GM12878 (cell line): Measurements from ENCODE around the gene DAAM1. TPM values are rescaled to one million over a fixed set of nuclear protein-coding genes. Genes with fewer than 3 reads are reported as not detected.

Source experiments
- ATF2 ChIP-seq: IDR thresholded peaks from 2 replicates; pipeline ENCODE4 v1.6.1; 2012; ENCODE audit warnings: low read length, inconsistent platforms
- BCL11A ChIP-seq: IDR thresholded peaks from 2 replicates; pipeline ENCODE4 v1.6.1; 2011; ENCODE audit warnings: low read depth, low read length
- CBFB ChIP-seq: IDR thresholded peaks from 2 replicates; pipeline ENCODE4 v1.6.1; 2016; ENCODE audit warnings: antibody characterized with exemption, low read depth
- CBX5 ChIP-seq: sonication (generic); IDR thresholded peaks from 2 replicates; pipeline ENCODE4 v1.6.1; 2016; ENCODE audit warnings: low read depth, moderate library complexity, mild to moderate bottlenecking, inconsistent platforms
- CREB1 ChIP-seq: IDR thresholded peaks from 2 replicates; pipeline ENCODE4 v1.6.1; 2012; ENCODE audit warnings: low read depth, mild to moderate bottlenecking, inconsistent platforms
- CTCF ChIP-seq, 3 experiments: IDR thresholded peaks in 2 of 3; conservative IDR thresholded peaks in 1 of 3; 2 replicates each; pipeline ENCODE4 v1.5.1; 2011; ENCODE audit warnings: low read depth in 3 of 3, low read length in 3 of 3, mild to moderate bottlenecking in 3 of 3, control low read depth in 2 of 3, moderate library complexity in 2 of 3, inconsistent platforms in 1 of 3, mixed read lengths in 1 of 3; ENCODE audit not compliant: control insufficient read depth in 2 of 3, insufficient read depth in 1 of 3; ENCODE audit errors: extremely low read depth in 1 of 3
- EP300 ChIP-seq, 2 experiments: fragments of 150-350 bp in 1 of 2; IDR thresholded peaks; 2 replicates each; pipeline ENCODE4 v1.6.1; 2011 to 2012; ENCODE audit warnings: low read depth in 2 of 2, low read length in 2 of 2, borderline replicate concordance in 1 of 2, improper control_type of control experiment in 1 of 2, inconsistent platforms in 1 of 2; ENCODE audit not compliant: control insufficient read depth in 1 of 2
- HSF1 ChIP-seq: fragments of 150-350 bp; IDR thresholded peaks from 2 replicates; pipeline ENCODE4 v1.6.1; 2014; ENCODE audit warnings: mild to moderate bottlenecking, low read depth, low read length
- MXI1 ChIP-seq: fragments of 150-350 bp; IDR thresholded peaks from 2 replicates; pipeline ENCODE4 v1.6.1; 2011; ENCODE audit warnings: low read depth, mild to moderate bottlenecking, inconsistent platforms, low read length, improper control_type of control experiment
- MYC ChIP-seq: IDR thresholded peaks from 2 replicates; pipeline ENCODE4 v1.6.1; 2011; ENCODE audit warnings: mild to moderate bottlenecking, low read length, moderate library complexity, inconsistent platforms; ENCODE audit not compliant: insufficient read depth, insufficient replicate concordance, insufficient read length, severe bottlenecking
- NR2C1 ChIP-seq: fragments of 450-650 bp; IDR thresholded peaks from 2 replicates; pipeline ENCODE4 v1.6.1; 2017; ENCODE audit warnings: antibody characterized with exemption, mild to moderate bottlenecking, moderate library complexity
- PML ChIP-seq: IDR thresholded peaks from 2 replicates; pipeline ENCODE4 v1.6.1; 2012; ENCODE audit warnings: low read length, inconsistent platforms
- RAD51 ChIP-seq: fragments of 450-650 bp; IDR thresholded peaks from 2 replicates; pipeline ENCODE4 v1.6.1; 2016; ENCODE audit warnings: moderate library complexity, mild to moderate bottlenecking, inconsistent platforms
- RBBP5 ChIP-seq: fragments of 200-600 bp; sonication (generic); conservative IDR thresholded peaks from 2 replicates; pipeline ENCODE4 v1.6.1; 2016
- SIX5 ChIP-seq: IDR thresholded peaks from 2 replicates; pipeline ENCODE4 v1.6.1; 2011; ENCODE audit warnings: mild to moderate bottlenecking, low read depth, low read length, moderate library complexity; ENCODE audit not compliant: severe bottlenecking
- SMC3 ChIP-seq: IDR thresholded peaks from 2 replicates; pipeline ENCODE4 v1.6.1; 2011; ENCODE audit warnings: low read length, improper control_type of control experiment, borderline replicate concordance
- TCF3 ChIP-seq: IDR thresholded peaks from 2 replicates; pipeline ENCODE4 v1.6.1; 2012; ENCODE audit warnings: low read depth, mild to moderate bottlenecking, low read length, borderline replicate concordance; ENCODE audit not compliant: insufficient read depth
- TCF7 ChIP-seq: IDR thresholded peaks from 2 replicates; pipeline ENCODE4 v1.6.1; 2014; ENCODE audit warnings: antibody characterized with exemption, borderline replicate concordance
- USF2 ChIP-seq: IDR thresholded peaks from 2 replicates; pipeline ENCODE4 v1.6.1; 2011; ENCODE audit warnings: low read depth, low read length, improper control_type of control experiment, borderline replicate concordance
- YY1 ChIP-seq: IDR thresholded peaks from 2 replicates; pipeline ENCODE4 v1.6.1; 2011; ENCODE audit warnings: low read depth, mild to moderate bottlenecking, low read length
- ZBED1 ChIP-seq: IDR thresholded peaks from 2 replicates; pipeline ENCODE4 v1.6.1; 2016; ENCODE audit warnings: borderline replicate concordance
- ZNF24 ChIP-seq: fragments of 450-650 bp; IDR thresholded peaks from 2 replicates; pipeline ENCODE4 v1.6.1; 2017; ENCODE audit warnings: antibody characterized with exemption, mild to moderate bottlenecking
- ZNF592 ChIP-seq: fragments of 450-650 bp; IDR thresholded peaks from 2 replicates; pipeline ENCODE4 v1.6.1; 2017; ENCODE audit warnings: mild to moderate bottlenecking, moderate library complexity
- polyA plus RNA-seq, 11 experiments: library from polyadenylated mRNA; depleted of rRNA in 4 of 11; unstranded in 6 of 11; stranded (reverse) in 5 of 11; fragments of >200 nt; fragmentation: Nextera tagmentation in 4 of 11; fragmentation: Illumina TruSeq in 1 of 11; extraction: Ambion mirVana in 4 of 11; extraction: Trizol in 1 of 11; gene quantifications; 1 replicate in 1 of 11; 2 replicates in 10 of 11; pipeline versions ENCODE4 v1.2.1 to v1.2.3, GENCODE V29; 2011 to 2016; ENCODE audit warnings: inconsistent platforms in 2 of 11, missing spikeins in 2 of 11, low read depth in 1 of 11
- total RNA-seq, 4 experiments: library from RNA; depleted of rRNA in 3 of 4; stranded (reverse); fragments of >200 nt in 3 of 4; fragmentation: Illumina TruSeq in 1 of 4; extraction: Trizol in 1 of 4; gene quantifications; 2 replicates each; pipeline versions ENCODE4 v1.2.1 to v1.2.3, GENCODE V29; 2013 to 2021

Gene DAAM1
- total and polyA plus RNA-seq, 10 of the 15 experiments (the other 5 are each of a cell fraction or from before 2014, with no cell fraction given): 13.8 to 32.4 (median 24.2) TPM

- TF ChIP-seq TCF3 (peak; percentile 87), ATF2 (no peak), MXI1 (no peak), USF2 (no peak), HSF1 (no peak), RBBP5 (no peak), EP300 (IDR thresholded peaks at IDR 0.05; ENCODE audit: borderline replicate concordance in 1 of 2, control insufficient read depth in 1 of 2, low read depth in 2 of 2, low read length in 2 of 2) (no peak), BCL11A (no peak), CBX5 (no peak), ZBED1 (no peak), SIX5 (no peak), SMC3 (no peak), CBFB (no peak), ZNF592 (no peak), MYC (no peak), CTCF (IDR thresholded peaks at IDR 0.05 in 2 of 3, conservative IDR thresholded peaks at IDR 0.05 in 1 of 3; ENCODE audit: control insufficient read depth in 2 of 3, extremely low read depth in 1 of 3, insufficient read depth in 1 of 3, low read depth in 3 of 3, low read length in 3 of 3) (no peak), PML (no peak), NR2C1 (no peak), ZNF24 (no peak), TCF7 (no peak), RAD51 (no peak), YY1 (no peak), CREB1 (no peak)
Observed at GRCh38 chr14:59301354-59301753, 112.9 kb downstream of the DAAM1 start (continued).
